HG02588 (cell line): ENCODE data around the gene PALM.

Experiments
- ATAC-seq: cut with Tn5 transposase; IDR thresholded peaks from one replicate; pipeline ENCODE4 v1.9.1; 2021; ENCODE audit warnings: mild to moderate bottlenecking, moderate library complexity; ENCODE audit not compliant: unreplicated experiment

PALM gene

DNA sequence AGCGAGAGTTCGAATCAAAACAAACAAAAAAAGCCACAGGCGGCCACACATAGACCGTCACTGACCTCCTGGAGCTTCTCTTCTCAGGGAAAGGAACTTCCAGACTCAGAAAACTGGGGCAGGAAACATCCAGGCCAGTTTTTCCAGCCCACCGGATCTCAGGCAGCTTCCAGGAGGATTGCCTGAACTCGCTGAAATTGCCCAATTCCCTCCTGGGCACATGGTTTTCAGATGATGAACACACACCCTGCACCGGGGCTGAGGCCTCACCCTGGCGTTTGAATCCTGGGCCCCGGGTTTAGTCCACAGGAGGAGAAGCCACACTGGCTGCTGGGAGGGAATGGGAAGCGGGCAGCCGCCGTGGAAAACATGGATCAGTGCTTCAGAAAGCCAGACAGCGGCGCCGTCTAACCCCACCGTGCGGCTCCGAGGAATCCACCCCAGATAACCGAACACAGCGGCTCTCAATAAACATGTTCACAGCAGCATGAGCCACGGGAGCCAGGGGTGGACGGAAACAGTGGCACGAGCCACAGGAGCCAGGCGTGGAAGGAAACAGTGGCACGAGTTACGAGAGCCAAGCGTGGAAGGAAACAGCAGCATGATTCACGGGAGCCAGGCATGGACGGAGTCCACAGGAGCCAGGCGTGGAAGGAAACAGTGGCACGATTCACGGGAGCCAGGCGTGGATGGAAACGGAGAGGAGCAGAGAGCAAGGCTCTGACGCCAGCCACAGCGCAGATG, 70.3 kb downstream of the PALM start:
- ATAC-seq: no peak

DNA sequence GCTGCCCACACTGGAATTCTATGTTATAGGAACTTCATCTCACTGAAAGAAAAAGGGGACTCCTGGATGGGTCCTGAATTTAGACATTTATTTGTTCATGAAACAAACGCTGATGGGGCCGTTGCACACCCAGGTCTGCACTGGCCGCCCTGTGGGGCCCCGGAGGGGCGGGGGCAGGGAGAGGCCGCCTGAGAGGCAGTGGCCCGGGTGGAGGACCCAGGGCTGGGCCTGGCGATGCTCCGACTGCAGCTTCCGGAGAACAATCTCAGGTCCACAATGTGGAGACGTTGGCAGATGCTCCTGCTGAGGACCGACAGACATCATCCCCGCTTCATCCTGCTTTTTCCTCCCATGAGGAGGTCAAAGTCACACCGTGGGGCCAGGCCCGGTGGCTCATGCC, 72.2 kb downstream of the PALM start:
- no peak for ATAC-seq

DNA sequence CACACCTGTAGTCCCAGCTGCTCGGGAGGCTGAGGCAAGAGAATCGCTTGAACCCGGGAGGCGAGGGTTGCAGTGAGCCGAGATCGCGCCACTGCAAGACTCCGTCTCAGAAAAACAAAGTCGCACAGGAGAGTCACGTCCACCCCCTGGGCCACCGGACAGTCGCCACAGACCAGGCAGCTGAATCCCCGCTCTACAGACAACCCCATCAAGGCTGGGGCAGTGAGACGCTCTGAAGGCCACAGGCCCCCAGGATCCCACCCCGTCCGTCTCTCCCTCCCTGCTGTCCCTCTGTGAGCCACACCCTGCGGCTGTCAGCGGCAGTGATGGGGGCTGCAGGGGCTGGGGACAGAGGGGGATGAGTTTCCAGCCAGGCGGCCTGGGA, 73.1 kb downstream of the PALM start:
- no peak for ATAC-seq

DNA sequence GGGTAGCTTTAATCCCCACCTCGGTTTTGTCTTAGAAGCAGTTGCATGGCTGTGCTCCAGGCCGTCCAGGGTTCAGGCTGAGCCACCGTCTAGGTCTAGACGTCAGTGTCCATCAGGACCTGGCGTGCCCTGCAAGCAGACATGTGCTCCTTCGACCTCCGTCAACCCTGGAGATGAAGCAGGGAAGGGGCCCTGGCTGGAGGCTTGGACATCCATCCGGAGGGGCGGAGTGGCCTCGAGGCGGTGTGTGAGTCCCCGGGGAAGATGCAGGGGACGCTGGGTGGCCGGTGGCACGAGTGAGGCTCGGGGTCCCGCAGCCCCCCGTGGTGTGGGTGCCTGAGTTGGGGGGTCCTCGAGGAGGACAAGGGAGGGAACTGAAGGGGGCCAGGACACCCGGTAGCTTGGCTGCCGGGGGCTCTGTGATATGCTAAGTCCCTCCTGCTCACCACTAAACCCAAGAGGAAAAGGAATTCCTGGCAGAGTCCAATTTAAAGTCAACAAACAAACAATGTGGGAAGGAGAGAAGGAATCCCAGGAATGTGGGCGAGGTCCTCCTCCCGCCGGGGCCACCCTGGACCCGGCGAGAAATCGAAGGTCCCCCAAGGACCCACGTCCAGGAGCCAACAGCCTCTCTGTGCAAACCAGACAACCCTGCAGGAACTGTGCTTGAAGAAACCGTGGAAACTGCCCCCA, 73.6 kb downstream of the PALM start:
- no peak for ATAC-seq

DNA sequence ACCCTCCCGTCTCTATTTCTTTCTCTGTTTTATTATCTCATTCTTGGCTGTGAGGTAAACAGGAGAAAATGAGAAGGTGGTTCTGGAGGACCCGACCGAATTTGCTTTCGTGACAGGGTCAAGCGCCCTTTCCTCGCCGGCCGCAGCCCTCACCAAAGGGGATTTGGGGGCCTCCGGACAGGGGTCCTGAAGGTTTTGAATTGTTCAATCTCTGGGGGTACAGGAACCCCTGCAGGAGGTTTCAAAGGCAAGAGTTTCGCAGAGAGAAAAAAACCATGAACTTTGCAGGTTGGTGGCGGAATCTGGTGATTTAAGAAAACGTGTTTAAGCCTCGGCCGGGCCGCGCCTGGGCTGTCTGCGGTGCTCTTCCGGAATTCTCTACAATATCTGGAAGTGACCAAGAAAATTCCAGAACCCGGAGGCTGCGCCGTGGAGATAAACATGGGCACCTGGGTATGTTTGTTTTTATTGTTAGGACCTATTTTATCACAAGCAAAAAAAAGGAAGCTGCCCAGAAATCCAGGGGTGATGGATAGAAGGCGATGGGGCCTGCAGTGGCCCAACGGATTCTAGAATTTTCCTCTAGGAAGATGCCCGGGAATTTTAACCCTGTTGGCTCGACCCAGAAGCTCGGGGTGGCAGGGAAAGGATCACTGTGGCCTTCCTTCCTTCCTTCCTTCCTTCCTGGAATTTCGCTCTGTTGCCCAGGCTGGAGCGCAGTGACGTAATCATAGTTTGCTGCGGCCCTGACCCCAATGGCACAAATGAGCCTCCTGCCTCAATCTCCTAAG, 74.3 kb downstream of the PALM start:
- ATAC-seq: no peak

DNA sequence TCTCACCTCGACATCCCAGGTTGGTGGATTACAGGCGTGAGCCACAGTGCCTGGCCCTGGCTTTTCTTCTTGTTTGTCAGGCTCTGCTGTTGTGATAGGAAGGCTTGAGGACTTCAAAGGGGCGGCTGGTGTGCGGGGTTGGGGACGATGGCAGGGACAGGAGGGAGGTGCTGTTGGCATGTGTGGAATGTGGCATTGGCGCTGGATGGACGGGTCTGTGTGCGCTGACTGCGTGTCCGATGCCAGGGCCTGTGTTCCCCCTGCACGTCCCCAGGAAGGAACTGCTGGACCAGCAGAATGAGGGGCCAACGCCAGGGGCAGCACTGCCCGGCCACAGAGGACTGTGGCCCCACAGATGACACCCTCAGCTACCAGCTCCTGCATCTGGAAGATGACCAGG, 75.8 kb downstream of the PALM start:
- no peak for ATAC-seq

DNA sequence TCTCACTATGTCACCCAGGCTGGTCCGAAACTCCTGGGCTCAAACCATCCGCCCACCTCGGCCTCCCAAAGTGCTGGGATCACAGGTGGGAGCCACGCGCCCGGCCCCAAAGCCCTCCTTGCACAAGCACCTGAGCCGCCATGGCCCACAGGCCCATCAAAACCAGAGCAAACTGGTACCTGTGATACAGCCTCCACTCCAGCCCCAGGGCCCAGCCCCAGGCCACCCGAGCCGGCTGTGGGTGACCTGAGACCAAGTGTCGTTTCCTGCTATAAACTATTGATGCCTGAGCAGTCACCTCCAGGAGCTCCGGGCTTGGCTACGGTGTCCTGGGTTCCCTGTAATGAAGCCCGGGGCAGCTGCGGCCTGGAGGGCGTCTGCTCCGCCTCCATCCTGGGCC, 78.8 kb downstream of the PALM start:
- ATAC-seq: no peak

DNA sequence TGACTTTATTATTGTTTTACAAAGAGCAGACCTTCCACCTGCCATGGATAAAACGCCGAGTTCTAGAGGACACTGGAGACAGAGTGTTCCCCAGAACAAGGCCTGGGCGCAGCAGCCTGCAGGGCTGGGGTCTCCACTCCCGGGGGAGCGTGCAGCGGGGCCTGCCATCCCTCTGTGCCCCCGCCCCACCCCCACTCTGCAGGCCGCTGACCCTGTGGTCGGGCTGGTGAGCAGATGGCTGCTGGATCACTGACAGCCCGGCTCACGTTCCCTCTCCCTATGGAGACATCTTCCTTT, 79.9 kb downstream of the PALM start:
- ATAC-seq: no peak

DNA sequence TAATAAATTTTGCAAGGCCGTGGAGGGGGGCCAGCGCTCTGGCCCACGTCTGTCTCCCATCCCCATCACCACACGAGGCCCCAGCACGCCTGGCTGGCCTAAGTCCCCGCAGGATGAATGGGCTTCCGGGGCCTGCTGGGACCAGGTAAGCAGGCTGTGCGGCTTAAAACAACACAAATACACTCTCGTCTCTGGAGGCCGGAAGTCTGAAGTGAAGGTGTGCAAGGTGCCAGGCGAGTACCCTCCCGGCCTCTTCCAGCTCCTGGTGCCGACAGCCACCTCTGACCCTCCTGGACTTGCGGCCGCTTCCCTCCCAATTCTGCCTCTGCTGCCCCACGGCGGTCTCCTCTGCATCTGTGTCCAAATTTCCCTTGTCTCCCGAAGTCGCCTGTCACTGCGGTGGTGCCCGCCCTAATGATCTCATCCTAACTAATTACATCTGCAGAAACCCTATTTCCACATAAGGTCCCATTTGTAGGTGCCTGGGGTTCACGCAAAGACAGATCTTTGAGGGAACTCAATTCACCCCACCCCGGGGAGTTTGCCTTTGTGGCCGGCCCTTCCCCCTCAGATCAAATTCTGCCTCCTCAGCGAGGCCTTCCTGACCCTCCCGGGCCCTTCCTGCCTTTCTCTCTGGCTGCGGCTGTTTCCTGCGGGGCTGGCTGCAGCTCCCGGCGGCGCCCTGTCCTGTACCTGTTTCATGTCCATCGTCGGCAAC, 80.4 kb downstream of the PALM start:
- no peak for ATAC-seq

DNA sequence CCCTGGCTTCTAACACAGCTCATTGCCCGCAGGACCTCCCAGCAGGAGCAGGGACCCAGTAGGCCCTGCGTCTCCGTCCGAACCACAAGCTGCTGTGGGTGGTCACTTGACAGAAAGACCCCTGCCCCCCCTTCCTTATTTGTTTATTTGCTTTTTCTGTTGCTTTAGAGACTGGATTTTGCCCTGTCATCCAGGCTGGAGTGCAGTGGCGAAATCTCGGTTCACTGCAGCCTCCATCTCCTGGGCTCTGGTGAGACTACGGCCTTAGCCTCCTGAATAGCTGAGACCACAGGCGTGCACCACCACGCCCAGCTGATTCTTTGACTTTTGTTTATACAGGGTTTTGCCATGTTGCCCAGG, 80.9 kb downstream of the PALM start:
- ATAC-seq: no peak

DNA sequence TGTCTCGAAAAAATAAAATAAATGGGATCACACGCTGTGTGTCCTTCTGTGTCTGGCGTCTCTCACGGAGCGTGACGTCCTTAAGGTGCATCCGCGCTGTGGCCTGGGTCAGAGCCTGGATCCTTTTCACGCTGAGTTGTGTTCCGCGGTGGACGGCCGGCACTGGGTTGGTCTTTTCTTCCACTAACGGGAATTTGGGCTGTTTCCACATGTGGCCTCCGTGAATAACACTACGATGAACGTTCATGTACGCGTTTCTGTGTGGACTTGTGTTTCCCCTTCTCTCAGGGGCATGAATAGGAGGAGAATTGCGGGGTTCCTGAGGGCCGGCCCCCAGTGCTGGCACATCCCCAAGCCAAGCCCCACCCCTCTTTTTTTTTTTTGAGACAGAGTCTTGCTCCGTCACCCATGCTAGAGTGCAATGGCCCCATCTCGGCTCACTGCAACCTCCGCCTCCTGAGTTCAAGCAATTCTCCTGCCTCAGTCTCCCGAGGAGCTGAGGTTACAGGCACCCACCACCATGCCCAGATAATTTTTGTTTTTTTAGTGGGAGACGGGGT, 82.4 kb downstream of the PALM start:
- ATAC-seq: no peak

DNA sequence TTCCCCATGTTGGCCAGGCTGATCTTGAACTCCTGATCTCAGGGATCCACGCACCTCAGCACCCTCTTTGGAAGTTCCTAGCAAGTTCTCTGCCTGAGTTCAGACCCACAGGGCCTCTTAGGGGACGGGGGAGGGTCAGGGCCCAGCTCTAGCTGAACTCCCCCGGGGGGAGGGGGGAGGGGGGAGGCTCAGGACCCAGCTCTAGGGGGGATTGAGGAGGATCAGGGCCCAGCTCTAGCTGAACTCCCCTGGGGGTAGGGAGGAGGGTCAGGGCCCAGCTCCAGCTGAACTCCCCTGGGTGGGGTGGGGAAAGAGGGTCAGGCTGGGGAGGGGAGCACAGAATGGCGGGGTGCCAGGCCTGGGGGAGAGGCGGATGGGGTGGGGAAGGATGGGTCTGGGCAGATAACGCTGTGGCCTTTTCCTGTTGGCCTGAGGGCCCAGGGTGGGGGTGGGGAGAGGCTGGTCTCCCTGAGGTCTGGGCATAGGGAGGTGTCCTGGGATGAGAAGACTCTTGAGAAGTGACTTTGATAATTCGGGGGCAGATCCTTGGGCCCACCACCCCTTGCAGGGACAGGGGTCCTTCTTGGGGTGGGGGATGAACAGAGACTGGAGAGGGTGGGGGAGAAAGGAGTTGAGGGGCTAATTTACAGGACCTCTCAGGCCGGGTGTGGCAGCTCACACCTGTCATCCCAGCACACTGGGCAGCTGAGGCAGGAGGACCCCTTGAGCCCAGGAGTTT, 83.0 kb downstream of the PALM start:
- no peak for ATAC-seq

DNA sequence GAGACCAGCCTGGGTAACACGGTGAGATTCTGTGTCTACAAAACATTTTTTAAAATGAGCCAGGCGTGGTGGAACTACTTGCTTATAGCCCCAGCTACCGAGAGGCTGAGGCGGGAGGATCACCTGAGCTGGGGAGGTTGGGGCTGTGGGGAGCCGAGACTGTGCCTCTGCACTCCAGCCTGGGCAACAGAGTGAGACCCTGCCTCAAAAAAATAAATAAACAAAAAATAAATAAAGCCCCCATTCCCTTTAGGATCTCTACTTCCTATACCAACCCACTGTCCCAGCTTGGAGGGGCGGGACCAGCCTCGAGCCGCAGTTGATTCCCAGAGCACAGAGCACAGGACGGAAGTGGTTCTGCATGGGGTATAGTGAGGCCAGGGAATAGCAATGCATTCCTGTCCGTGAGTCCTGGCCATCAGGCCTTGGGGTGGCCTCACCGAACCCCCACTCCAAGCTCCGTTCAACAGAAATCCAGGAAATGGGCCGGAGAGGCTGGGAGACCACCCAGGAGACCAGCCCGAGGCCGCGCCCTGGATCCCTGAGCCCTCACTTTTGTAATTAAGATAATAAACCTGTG, 83.7 kb downstream of the PALM start:
- ATAC-seq: no peak

DNA sequence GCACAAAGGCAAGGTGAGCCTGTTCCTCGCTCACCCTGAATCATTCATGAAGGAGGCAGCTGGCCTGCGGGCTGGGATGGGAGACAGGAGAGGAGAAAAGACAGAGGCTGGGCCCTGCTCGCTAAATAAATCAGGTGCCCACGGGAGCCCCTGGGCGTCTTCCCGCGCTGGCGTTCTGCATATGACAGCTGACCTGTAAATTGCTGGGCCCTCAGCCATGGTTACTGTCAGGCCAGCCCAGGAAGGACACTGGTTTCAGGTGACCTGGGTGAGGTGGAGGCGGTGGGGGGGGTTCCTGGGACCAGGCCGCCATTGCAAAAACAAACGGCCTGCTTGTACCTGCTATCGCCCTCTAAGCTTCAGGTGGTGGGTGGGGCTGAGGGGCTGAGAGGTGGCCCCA, 85.1 kb downstream of the PALM start:
- no peak for ATAC-seq

DNA sequence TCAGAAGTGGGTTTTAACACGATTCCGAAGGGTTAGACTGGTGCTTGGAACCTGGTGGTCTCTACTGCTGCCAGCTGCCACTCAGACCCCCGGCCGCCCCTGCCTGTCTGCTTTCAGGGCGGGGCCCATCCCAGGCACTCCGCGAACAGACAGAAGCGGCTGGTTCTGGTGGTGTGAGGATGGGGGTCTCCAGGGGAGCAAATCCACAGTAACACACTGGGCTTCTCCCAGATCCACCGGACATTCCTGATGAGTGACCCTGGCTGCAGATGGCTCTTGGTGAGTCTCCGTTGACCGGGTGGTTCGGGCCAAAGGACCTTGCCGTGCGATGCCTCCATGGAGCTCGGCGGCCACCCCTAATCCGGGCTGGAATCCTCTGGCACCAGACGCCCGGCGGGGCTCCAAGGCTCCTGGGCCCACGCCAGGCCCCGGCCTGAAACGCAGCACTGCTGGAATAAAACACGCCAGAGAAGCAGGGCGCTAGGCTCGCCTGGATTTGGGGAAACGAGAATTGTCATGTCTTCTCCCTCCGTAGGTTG, 86.4 kb downstream of the PALM start:
- ATAC-seq: no peak

DNA sequence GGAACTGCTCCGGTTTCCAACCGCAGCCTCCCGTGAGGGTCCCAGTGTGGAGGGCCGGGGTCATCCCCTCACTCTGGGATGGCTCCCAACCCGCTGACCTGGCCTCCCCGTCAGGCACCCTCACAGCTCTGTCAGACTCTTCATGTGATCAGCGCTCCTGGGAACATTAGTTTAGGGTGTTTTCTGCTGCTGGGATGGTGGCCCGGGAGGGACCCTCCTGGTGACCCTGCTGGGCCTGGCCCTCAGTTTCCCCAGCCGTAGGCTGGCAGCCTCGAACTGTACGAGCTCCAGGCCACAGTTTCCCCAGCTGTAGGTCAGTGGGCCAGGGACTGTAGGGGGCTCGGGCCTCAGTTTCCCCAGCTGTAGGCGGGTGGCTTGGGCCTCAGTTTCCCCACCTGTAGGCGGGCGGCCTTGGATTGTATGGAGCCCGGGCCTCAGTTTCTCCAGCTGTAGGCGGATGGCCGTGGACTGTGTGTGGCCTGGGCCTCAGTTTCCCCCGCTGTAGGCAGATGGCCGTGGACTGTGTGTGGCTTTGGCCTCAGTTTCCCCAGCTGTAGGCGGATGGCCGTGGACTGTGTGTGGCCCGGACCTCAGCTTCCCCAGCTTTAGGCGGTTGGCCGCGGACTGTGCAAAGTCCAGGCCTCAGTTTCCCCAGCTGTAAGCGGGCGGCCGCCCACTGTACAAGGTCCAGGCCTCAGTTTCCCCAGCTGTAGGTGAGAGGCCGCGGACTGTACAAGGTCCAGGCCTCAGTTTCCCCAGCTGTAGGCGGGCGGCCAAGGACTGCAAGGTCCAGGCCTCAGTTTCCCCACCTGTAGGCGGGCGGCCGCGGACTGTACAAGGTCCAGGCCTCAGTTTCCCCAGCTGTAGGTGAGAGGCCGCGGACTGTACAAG, 87.2 kb downstream of the PALM start:
- no peak for ATAC-seq

DNA sequence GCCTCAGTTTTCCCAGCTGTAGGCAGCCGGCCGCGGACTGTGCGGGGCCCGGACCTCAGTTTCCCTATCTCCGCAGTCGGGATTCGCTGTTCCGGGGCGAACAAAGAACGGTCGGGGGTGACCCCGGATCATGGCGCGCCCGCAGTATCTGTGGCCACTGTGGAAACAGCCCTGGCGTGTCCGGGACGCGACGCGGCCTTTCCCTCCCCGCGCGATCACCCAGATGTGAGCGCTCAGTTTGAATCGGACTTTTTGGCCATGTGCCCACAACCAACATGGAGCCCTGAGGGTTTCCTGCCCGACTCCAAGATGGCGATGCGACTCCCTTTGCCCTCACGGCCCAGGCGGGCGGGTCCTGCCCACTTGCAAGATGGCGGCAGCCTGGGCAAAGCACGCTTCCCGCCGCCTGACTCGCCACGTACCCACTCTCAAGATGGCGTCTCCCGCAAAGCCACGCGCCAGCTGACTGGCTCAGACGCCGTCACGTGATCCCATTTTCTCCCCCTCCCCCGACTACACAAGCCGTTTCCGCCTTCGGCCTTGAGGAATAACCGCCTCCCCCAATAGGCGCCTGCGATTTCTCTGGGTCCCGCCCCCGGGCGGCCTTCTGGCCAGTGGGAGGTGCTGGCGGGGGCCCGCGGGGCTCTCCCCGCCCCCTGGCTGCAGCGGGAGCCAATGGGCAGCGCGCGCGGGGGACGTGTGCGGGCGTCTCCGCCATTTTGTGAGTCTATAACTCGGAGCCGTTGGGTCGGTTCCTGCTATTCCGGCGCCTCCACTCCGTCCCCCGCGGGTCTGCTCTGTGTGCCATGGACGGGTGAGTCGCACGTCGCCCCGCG, 88.2 kb downstream of the PALM start, which contains the start of gene PTBP1:
TSS of gene PTBP1 (plus strand) at position 761 of the 836 bp plus-strand sequence. CDS start at position 807, 46 bp downstream.
- peak; percentile 67 for ATAC-seq
